IMR-90 (cell line): ENCODE data around the gene TRPM1. TPM values are rescaled to one million over a fixed set of nuclear protein-coding genes. Genes with fewer than 3 reads are reported as not detected.

Source experiments
- ATAC-seq: fragments of 200-7000 bp; cut with Tn5 transposase; 2 replicates; pipeline ENCODE4 v1.9.1; 2020; ENCODE audit warnings: low read depth, mild to moderate bottlenecking, moderate library complexity
- BruUV-seq: library from RNA; stranded (reverse); fragments of 400-500 nt; replicated peaks from 2 replicates; lab custom pipeline; 2021; lab: Mats Ljungman, UMichigan
- CTCF ChIA-PET: fragments of 300-600 bp; formaldehyde crosslinking; extraction: SDS; loops from one replicate; lab custom pipeline; 2021; ENCODE audit warnings: antibody characterized with exemption; lab: Yijun Ruan, JAX
- POLR2A ChIA-PET: fragments of 300-600 bp; sonication (Branson Sonifier 250); formaldehyde crosslinking; loops from one replicate; lab custom pipeline; 2022; ENCODE audit warnings: antibody characterized with exemption; ENCODE audit not compliant: unreplicated experiment; lab: Charles Lee
- DNase-seq: peaks from one replicate; pipeline ENCODE4 v3.0.0; 2013
- H2AFZ ChIP-seq: replicated peaks from 2 replicates; pipeline ENCODE3; 2013; ENCODE audit warnings: low read length, mild to moderate bottlenecking; ENCODE audit not compliant: poor library complexity
- H2AK5ac ChIP-seq: 2 replicates; pipeline ENCODE4 v1.6.1; 2013; ENCODE audit warnings: low read depth, low read length, inconsistent platforms
- H2AK9ac ChIP-seq: replicated peaks from 2 replicates; pipeline ENCODE3; 2013; ENCODE audit warnings: mild to moderate bottlenecking, low read depth, low read length, moderate library complexity; ENCODE audit not compliant: poor library complexity
- H2BK120ac ChIP-seq: 2 replicates; pipeline ENCODE4 v1.6.1; 2013; ENCODE audit warnings: low read depth, low read length, inconsistent platforms
- H2BK15ac ChIP-seq: 3 replicates; pipeline ENCODE4 v1.6.1; 2013; ENCODE audit warnings: low read depth, low read length, inconsistent platforms
- H2BK20ac ChIP-seq: 2 replicates; pipeline ENCODE4 v1.6.1; 2013; ENCODE audit warnings: low read depth, mild to moderate bottlenecking, inconsistent platforms, low read length, moderate library complexity
- H2BK5ac ChIP-seq: 2 replicates; pipeline ENCODE4 v1.6.1; 2013; ENCODE audit warnings: mild to moderate bottlenecking, low read depth, low read length, inconsistent platforms; ENCODE audit not compliant: poor library complexity, severe bottlenecking
- H3K14ac ChIP-seq: replicated peaks from 2 replicates; pipeline ENCODE4 v1.6.1; 2013; ENCODE audit warnings: low read depth, low read length, inconsistent platforms
- H3K18ac ChIP-seq: 2 replicates; pipeline ENCODE4 v1.6.1; 2013; ENCODE audit warnings: low read depth, low read length, control low read depth
- H3K23ac ChIP-seq: 2 replicates; pipeline ENCODE4 v1.6.1; 2013; ENCODE audit warnings: low read depth, low read length, inconsistent platforms
- H3K27ac ChIP-seq: 2 replicates; pipeline ENCODE4 v1.5.1; 2013; ENCODE audit warnings: mild to moderate bottlenecking, control low read depth, low read length; ENCODE audit not compliant: insufficient read depth
- H3K27me3 ChIP-seq: 2 replicates; pipeline ENCODE4 v1.6.1; 2013; ENCODE audit warnings: low read length; ENCODE audit not compliant: control insufficient read depth, insufficient read depth
- H3K36me3 ChIP-seq: 2 replicates; pipeline ENCODE4 v1.6.1; 2013; ENCODE audit warnings: low read length, mixed read lengths; ENCODE audit not compliant: control insufficient read depth, insufficient read depth
- H3K4ac ChIP-seq: 2 replicates; pipeline ENCODE4 v1.6.1; 2013; ENCODE audit warnings: low read depth, low read length, inconsistent platforms
- H3K4me1 ChIP-seq: 2 replicates; pipeline ENCODE4 v1.6.1; 2013; ENCODE audit warnings: low read length, mixed read lengths; ENCODE audit not compliant: control insufficient read depth, insufficient read depth
- H3K4me2 ChIP-seq: 2 replicates; pipeline ENCODE4 v1.6.1; 2013; ENCODE audit warnings: low read depth, mild to moderate bottlenecking, control low read depth, low read length, moderate library complexity
- H3K4me3 ChIP-seq: 2 replicates; pipeline ENCODE4 v1.5.1; 2013; ENCODE audit warnings: low read depth, mild to moderate bottlenecking, control low read depth, low read length, moderate library complexity; ENCODE audit not compliant: insufficient read depth
- H3K56ac ChIP-seq: 2 replicates; pipeline ENCODE4 v1.6.1; 2013; ENCODE audit warnings: low read length, inconsistent platforms; ENCODE audit not compliant: insufficient read depth; ENCODE audit errors: extremely low read depth
- H3K79me1 ChIP-seq, 2 experiments: 2 replicates each; pipeline ENCODE4 v1.6.1; 2013; ENCODE audit warnings: low read length in 2 of 2, inconsistent platforms in 1 of 2, low read depth in 1 of 2
- H3K9ac ChIP-seq: 2 replicates; pipeline ENCODE4 v1.6.1; 2013; ENCODE audit warnings: low read depth, low read length, control low read depth
- H3K9me1 ChIP-seq: 2 replicates; pipeline ENCODE4 v1.6.1; 2013; ENCODE audit warnings: low read length, inconsistent platforms; ENCODE audit not compliant: insufficient read depth
- H3K9me3 ChIP-seq: 2 replicates; pipeline ENCODE4 v1.6.1; 2013; ENCODE audit warnings: low read length; ENCODE audit not compliant: control insufficient read depth, insufficient read depth
- H4K20me1 ChIP-seq: 2 replicates; pipeline ENCODE4 v1.6.1; 2013; ENCODE audit warnings: low read length, inconsistent platforms; ENCODE audit not compliant: insufficient read depth
- H4K5ac ChIP-seq: 2 replicates; pipeline ENCODE4 v1.6.1; 2013; ENCODE audit warnings: mild to moderate bottlenecking, low read depth, low read length, control low read depth
- H4K8ac ChIP-seq, 2 experiments: 2 replicates each; pipeline ENCODE4 v1.6.1; 2013; ENCODE audit warnings: low read depth in 2 of 2, low read length in 2 of 2, control low read depth in 1 of 2, inconsistent platforms in 1 of 2
- H4K91ac ChIP-seq: 2 replicates; pipeline ENCODE4 v1.6.1; 2013; ENCODE audit warnings: low read depth, low read length, inconsistent platforms; ENCODE audit not compliant: insufficient read depth
- BHLHE40 ChIP-seq: fragments of 150-350 bp; IDR thresholded peaks from 2 replicates; pipeline ENCODE4 v1.6.1; 2016; ENCODE audit warnings: mild to moderate bottlenecking, low read depth, low read length
- CEBPB ChIP-seq: IDR thresholded peaks from 2 replicates; pipeline ENCODE4 v1.6.1; 2012; ENCODE audit warnings: low read depth, low read length, improper control_type of control experiment
- CHD1 ChIP-seq: IDR thresholded peaks from 2 replicates; pipeline ENCODE4 v1.6.1; 2012; ENCODE audit warnings: low read depth, low read length, improper control_type of control experiment
- MAFK ChIP-seq: IDR thresholded peaks from 2 replicates; pipeline ENCODE4 v1.6.1; 2012; ENCODE audit warnings: low read depth, low read length, improper control_type of control experiment
- MAZ ChIP-seq: IDR thresholded peaks from 2 replicates; pipeline ENCODE4 v1.6.1; 2012; ENCODE audit warnings: low read depth, mild to moderate bottlenecking, low read length, improper control_type of control experiment, moderate library complexity, borderline replicate concordance
- MXI1 ChIP-seq: IDR thresholded peaks from 2 replicates; pipeline ENCODE4 v1.6.1; 2012; ENCODE audit warnings: low read depth, mild to moderate bottlenecking, low read length, moderate library complexity, borderline replicate concordance
- NFE2L2 ChIP-seq: fragments of 150-350 bp; IDR thresholded peaks from 2 replicates; pipeline ENCODE4 v1.6.1; 2016; ENCODE audit warnings: low read depth, mild to moderate bottlenecking, low read length
- POLR2A ChIP-seq: IDR thresholded peaks from 2 replicates; pipeline ENCODE4 v1.6.1; 2012; ENCODE audit warnings: mild to moderate bottlenecking, low read depth, low read length
- RAD21 ChIP-seq: IDR thresholded peaks from 2 replicates; pipeline ENCODE4 v1.6.1; 2012; ENCODE audit warnings: low read length, improper control_type of control experiment
- RCOR1 ChIP-seq: IDR thresholded peaks from 2 replicates; pipeline ENCODE4 v1.6.1; 2012; ENCODE audit warnings: mild to moderate bottlenecking, low read length, improper control_type of control experiment; ENCODE audit not compliant: insufficient replicate concordance
- RFX5 ChIP-seq: IDR thresholded peaks from 2 replicates; pipeline ENCODE4 v1.8.0; 2012; ENCODE audit warnings: low read depth, mild to moderate bottlenecking, low read length, moderate library complexity
- SMC3 ChIP-seq: fragments of 150-350 bp; IDR thresholded peaks from 2 replicates; pipeline ENCODE4 v1.6.1; 2016; ENCODE audit warnings: low read depth, mild to moderate bottlenecking, antibody characterized with exemption, low read length, moderate library complexity
- WGBS, 2 experiments: methylation state at CpG; one replicate each; pipeline versions ENCODE4 v1.1.5 to v1.1.7; 2013; ENCODE audit warnings: missing lambda C conversion rate in 2 of 2; ENCODE audit not compliant: insufficient read length in 1 of 2; ENCODE audit errors: extremely low coverage in 2 of 2; 5-methylcytosine and 5-hydroxymethylcytosine counted together
- dilution Hi-C: fragments of 300-500 bp; cut with HindIII; formaldehyde crosslinking; loops from one replicate; pipeline ENCODE4 v1.14.3; 2018; ENCODE audit warnings: low sequenced_read_pairs; ENCODE audit not compliant: unreplicated experiment
- in situ Hi-C: fragments of 300-500 bp; cut with MboI; formaldehyde crosslinking; loops from 3 replicates; pipeline ENCODE4 v1.14.3; 2019; ENCODE audit warnings: low sequenced_read_pairs, inconsistent platforms, mixed read lengths
- intact Hi-C: fragments of 100-400 bp; cut with micrococcal nuclease; formaldehyde crosslinking; loops from 2 replicates; pipeline ENCODE4 v1.10.0; 2022
- polyA plus RNA-seq, 3 experiments: library from polyadenylated mRNA; depleted of rRNA; stranded (reverse); fragments of >200 nt; gene quantifications; 2 replicates each; pipeline ENCODE4 v1.2.3, GENCODE V29; 2012; ENCODE audit warnings: low replicate concordance in 1 of 3
- total RNA-seq: library from RNA; depleted of rRNA; stranded (reverse); fragments of >200 nt; gene quantifications from 2 replicates; pipeline ENCODE4 v1.2.3, GENCODE V29; 2012
- TF ChIP-seq, protein P1 (sequence below): fragments of 150-350 bp; IDR thresholded peaks from 2 replicates; pipeline ENCODE4 v1.6.1; 2017; ENCODE audit warnings: mild to moderate bottlenecking, antibody characterized with exemption, low read length, low read depth
- TF ChIP-seq, protein P2 (sequence below): fragments of 150-350 bp; IDR thresholded peaks from 2 replicates; pipeline ENCODE4 v1.6.1; 2016; ENCODE audit warnings: low read depth, mild to moderate bottlenecking, low read length, moderate library complexity, borderline replicate concordance
- TF ChIP-seq, protein P3 (sequence below): conservative IDR thresholded peaks from 2 replicates; pipeline ENCODE4 v1.5.1; 2012; ENCODE audit warnings: mild to moderate bottlenecking, low read depth, low read length, improper control_type of control experiment

TRPM1 gene
- total and polyA plus RNA-seq, 2 of the 4 experiments (the other 2 are of a cell fraction), result not detected

DNA sequence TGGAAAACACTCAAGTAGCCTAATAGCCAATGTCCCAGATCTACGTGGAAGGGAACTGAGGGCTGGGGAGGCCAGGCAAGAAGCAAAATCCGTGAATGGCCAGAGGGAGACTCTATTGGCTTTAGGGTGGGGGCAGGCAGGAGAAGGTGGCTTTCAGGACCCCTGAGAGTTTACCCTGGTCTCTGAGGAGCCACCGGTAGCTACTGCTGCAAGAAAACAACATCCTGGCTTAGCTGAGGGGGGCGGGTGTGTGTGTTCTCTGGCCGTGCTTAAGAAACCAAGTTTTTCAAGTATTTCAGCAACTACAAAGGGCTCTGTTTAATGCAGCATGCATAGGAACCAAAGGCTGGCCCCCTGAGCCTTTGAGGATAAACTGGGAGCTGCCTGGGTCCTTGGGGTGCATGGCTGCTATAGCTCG is 47.6 kb upstream of the TRPM1 start:
- Histone ChIP-seq H3K9me3 (no peaks in the 10 kb centered on the region), H2BK20ac (no peak overlapping the region), H4K5ac (no peak overlapping the region), H3K4me3 (no peak overlapping the region), H2BK120ac (no peak overlapping the region), H3K27me3 (peaks cover 42% of the 10 kb centered on the region), H3K56ac (no peak overlapping the region), H3K36me3 (no peaks in the 10 kb centered on the region), H3K4me1 (no peaks in the 10 kb centered on the region), H3K27ac (no peak overlapping the region), H2AFZ (no peak overlapping the region), H4K91ac (no peak overlapping the region), H3K79me1 (no peaks in the 10 kb centered on the region), H2AK9ac (no peak overlapping the region), H4K8ac (no peak overlapping the region), H3K4me2 (no peak overlapping the region), H3K18ac (no peak overlapping the region), H2BK5ac (no peak overlapping the region), H3K14ac (no peak overlapping the region), H3K4ac (no peak overlapping the region), H2BK15ac (no peak overlapping the region), H2AK5ac (no peak overlapping the region), H3K23ac (no peak overlapping the region), H3K9me1 (no peaks in the 10 kb centered on the region), H3K9ac (no peak overlapping the region), H4K20me1 (no peaks in the 10 kb centered on the region)
- BruUV-seq, result no TSS peak
- intact Hi-C loops, result no loop called here
- ChIA-PET CTCF (no interaction called here), POLR2A (no interaction called here)
- ATAC-seq (no peak), DNase-seq (no peak)
- dilution Hi-C loops, result no loop called here
- 39% methylated on average over 3 of the region's 6 CpGs; no CpG with 5 or more reads in 1 of the 2 experiments for WGBS, 2 experiments
- in situ Hi-C loops, result no loop called here
- TF ChIP-seq MAZ (no peak), POLR2A (no peak), RFX5 (no peak), MXI1 (no peak), MAFK (no peak), RCOR1 (no peak), RAD21 (no peak), BHLHE40 (no peak), CHD1 (no peak), NFE2L2 (no peak), CEBPB (no peak), SMC3 (no peak)
- TF ChIP-seq, protein P1, sequence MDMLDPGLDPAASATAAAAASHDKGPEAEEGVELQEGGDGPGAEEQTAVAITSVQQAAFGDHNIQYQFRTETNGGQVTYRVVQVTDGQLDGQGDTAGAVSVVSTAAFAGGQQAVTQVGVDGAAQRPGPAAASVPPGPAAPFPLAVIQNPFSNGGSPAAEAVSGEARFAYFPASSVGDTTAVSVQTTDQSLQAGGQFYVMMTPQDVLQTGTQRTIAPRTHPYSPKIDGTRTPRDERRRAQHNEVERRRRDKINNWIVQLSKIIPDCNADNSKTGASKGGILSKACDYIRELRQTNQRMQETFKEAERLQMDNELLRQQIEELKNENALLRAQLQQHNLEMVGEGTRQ, result no peak
- TF ChIP-seq, protein P2, sequence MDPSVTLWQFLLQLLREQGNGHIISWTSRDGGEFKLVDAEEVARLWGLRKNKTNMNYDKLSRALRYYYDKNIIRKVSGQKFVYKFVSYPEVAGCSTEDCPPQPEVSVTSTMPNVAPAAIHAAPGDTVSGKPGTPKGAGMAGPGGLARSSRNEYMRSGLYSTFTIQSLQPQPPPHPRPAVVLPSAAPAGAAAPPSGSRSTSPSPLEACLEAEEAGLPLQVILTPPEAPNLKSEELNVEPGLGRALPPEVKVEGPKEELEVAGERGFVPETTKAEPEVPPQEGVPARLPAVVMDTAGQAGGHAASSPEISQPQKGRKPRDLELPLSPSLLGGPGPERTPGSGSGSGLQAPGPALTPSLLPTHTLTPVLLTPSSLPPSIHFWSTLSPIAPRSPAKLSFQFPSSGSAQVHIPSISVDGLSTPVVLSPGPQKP, result no peak
- TF ChIP-seq, protein P3, sequence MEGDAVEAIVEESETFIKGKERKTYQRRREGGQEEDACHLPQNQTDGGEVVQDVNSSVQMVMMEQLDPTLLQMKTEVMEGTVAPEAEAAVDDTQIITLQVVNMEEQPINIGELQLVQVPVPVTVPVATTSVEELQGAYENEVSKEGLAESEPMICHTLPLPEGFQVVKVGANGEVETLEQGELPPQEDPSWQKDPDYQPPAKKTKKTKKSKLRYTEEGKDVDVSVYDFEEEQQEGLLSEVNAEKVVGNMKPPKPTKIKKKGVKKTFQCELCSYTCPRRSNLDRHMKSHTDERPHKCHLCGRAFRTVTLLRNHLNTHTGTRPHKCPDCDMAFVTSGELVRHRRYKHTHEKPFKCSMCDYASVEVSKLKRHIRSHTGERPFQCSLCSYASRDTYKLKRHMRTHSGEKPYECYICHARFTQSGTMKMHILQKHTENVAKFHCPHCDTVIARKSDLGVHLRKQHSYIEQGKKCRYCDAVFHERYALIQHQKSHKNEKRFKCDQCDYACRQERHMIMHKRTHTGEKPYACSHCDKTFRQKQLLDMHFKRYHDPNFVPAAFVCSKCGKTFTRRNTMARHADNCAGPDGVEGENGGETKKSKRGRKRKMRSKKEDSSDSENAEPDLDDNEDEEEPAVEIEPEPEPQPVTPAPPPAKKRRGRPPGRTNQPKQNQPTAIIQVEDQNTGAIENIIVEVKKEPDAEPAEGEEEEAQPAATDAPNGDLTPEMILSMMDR, result no peak
